GM10266 (cell line): ENCODE measurements around the gene CPVL.
"Not testable (repeated sequence)": the region's sequence is repeated elsewhere in the genome, so short reads cannot be mapped to it uniquely, and the experiment has no call there.

Experiments
- DNase-seq: peaks from one replicate; pipeline ENCODE4 v3.0.0; 2012; ENCODE audit errors: extremely low spot score
- TF ChIP-seq, protein P1 (sequence below): IDR thresholded peaks from 2 replicates; pipeline ENCODE4 v1.5.1; 2012; ENCODE audit warnings: mild to moderate bottlenecking, low read depth; ENCODE audit not compliant: control insufficient read depth, insufficient read depth; ENCODE audit errors: missing control alignments

CPVL gene

DNA sequence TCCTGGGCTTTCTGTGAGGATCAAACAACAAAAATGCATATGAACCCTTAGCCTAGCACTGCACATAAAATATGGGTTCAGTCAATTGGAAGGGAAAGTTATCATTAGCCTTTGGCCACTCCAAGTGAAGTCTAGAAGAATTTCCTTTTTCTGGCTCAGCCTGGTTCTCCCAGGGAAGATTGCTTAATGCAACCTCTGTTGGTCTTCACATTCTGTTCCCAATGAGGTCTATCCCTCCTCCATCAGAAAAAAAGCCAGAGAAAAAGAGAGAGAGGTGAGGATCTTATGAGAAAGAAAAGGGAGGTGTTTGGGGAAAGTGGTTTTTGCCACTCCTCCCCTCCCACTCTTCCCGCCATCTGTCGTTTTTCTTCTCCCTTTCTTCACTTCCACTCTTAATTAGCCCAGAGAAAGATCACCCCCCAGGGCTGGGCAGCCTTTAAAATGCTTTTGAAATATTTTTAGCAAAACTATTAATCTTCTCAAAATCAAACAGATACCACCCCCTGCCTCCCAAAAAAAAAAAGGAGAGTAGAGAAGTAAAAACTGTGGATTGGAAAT, 31.1 kb downstream of the CPVL start:
- TF ChIP-seq, protein P1, sequence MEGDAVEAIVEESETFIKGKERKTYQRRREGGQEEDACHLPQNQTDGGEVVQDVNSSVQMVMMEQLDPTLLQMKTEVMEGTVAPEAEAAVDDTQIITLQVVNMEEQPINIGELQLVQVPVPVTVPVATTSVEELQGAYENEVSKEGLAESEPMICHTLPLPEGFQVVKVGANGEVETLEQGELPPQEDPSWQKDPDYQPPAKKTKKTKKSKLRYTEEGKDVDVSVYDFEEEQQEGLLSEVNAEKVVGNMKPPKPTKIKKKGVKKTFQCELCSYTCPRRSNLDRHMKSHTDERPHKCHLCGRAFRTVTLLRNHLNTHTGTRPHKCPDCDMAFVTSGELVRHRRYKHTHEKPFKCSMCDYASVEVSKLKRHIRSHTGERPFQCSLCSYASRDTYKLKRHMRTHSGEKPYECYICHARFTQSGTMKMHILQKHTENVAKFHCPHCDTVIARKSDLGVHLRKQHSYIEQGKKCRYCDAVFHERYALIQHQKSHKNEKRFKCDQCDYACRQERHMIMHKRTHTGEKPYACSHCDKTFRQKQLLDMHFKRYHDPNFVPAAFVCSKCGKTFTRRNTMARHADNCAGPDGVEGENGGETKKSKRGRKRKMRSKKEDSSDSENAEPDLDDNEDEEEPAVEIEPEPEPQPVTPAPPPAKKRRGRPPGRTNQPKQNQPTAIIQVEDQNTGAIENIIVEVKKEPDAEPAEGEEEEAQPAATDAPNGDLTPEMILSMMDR: no peak
- no peak for DNase-seq

DNA sequence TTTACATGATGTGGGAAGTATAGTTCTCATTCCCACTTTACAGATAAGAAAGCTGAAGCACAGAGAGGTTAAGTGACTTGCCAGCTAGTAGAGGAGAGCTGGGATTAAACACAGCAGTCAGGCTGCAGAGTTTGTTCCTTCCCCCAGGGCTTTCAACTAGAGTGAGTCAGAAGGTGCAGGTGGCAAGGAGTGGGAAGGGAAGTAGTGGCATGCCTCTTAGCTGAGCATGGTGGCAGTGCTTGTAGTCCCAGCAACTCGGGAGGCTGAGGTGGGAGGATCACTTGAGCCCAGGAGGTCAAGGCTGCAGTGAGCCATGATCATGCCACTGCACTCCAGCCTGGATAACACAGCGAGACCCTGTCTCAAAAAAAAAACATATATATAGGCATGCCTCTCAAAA, 32.1 kb downstream of the CPVL start:
- DNase-seq: not testable (repeated sequence)

DNA sequence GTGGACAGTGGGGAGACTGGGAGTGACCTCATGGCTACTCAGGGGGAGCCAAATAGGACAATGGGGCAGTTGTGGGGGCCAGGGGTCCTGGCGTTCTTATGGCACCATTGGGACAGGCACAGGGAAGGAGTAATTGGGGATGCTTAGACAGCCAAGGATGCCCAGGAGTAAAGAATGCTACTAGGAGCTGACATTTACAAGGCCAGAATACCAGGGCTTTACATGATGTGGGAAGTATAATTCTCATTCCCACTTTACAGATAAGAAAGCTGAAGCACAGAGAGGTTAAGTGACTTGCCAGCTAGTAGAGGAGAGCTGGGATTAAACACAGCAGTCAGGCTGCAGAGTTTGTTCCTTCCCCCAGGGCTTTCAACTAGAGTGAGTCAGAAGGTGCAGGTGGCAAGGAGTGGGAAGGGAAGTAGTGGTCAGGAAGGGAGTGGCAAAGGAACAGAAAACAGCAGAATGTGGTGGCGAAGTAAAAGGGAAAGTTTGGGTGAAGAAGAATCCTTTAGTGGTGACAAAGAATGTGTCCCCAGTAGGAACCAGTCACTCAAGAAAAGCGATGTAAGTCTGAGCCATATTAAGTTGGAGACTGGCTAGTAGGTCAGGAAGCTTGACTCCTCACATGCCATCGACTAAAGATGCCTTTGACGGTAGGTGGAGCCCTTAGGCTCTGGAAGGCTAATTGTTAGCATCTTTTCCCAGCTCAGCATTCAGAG, 32.8 kb downstream of the CPVL start:
- DNase-seq: no peak
- TF ChIP-seq, protein P1: peak; percentile 26

DNA sequence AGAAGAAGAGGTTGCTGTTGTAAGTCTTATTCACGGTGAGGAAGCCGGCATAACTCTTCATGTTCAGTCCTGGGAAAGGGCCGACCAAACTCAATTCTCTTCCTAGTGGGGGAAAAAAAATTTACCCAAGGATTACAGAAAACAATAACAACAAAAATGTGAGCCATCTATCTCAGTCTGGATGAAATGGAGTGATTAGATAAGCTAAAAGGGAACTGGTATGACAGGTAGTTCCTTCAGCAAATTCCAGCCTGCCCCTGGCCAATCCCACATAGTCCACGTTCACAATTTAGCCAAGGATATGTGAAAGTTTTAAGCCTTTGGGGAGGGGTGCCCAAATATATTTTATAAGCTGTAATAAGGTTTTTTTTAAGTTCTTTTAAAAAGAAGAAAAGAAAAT, 33.6 kb downstream of the CPVL start:
- TF ChIP-seq, protein P1: no peak
- no peak for DNase-seq

DNA sequence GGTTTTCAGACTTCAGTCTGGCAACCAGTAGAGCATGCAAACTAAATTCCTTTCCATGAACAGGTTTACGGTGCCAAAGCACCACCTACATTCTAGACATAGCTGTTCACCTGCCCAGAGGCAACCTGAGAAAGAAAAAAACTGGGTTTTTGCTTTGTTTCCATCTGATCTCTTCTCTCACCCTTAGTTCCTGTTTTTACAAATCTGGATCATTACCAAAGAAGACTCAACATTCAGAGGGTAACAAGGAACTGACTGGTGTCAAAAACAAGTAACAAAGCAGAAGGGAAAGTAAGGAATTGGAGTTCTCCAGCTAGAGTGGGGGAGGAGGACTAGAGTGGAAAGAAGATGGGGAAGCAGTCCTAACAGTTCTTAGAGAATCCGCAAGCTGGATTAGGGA, 36.4 kb downstream of the CPVL start:
- DNase-seq: no peak
- TF ChIP-seq, protein P1: no peak

GRCh38 chr7:29109358-29109757, 37.0 kb downstream of the CPVL start:
- TF ChIP-seq, protein P1: no peak
- DNase-seq: no peak

DNA sequence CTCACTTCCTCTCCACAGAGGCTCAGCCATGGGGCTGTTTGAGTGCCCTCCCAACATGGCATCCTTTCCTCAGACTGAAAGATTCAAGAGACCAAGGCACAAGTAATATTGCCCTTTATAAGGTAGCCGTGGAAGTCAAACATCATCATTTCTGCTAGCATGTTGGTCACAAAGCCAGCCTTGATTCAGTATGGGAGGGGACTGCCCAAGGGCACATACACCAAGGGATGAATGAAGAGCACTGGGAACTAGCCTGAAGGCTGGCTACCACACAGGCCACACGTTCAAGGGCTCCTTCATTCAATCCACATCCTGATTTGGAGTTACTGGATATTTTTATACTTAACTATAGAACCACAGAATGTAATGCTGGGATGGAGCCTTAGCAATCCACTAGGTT, 39.3 kb downstream of the CPVL start:
- TF ChIP-seq, protein P1: no peak
- DNase-seq: no peak

DNA sequence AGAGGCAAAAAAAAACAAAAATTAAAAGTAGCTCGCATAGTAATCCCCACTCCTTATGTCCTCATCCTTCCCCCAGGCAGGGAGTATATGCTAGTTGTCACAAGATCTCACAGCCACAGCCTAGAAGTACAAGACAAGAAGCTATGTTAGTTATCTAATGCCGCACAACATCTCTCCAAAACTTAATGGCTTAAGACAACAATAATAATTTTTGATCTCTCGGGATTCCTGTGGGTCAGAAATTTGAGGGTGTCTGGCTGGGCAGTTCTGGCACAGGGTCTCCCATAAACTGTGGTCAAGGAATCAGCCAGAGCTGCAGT, 39.7 kb downstream of the CPVL start:
- DNase-seq: no peak
- TF ChIP-seq, protein P1: no peak
